AG09319 (cell line): ENCODE results near the gene ZFYVE16.
"Not testable (repeated sequence)": the region's sequence is repeated elsewhere in the genome, so short reads cannot be mapped to it uniquely, and the experiment has no call there.

ENCODE experiments used
- DNase-seq: peaks from one replicate; pipeline ENCODE4 v3.0.0-alpha.2; 2010; ENCODE audit warnings: low read depth; ENCODE audit errors: extremely low read depth
- CTCF ChIP-seq: IDR thresholded peaks from 2 replicates; pipeline ENCODE4 v1.5.1; 2011; ENCODE audit warnings: low read depth, mild to moderate bottlenecking, inconsistent platforms, low read length, moderate library complexity

The ZFYVE16 gene

GRCh38 chr5:80463269-80463668, 55.4 kb downstream of the ZFYVE16 start:
- TF ChIP-seq CTCF, result no peak
- DNase-seq, result no peak

DNA sequence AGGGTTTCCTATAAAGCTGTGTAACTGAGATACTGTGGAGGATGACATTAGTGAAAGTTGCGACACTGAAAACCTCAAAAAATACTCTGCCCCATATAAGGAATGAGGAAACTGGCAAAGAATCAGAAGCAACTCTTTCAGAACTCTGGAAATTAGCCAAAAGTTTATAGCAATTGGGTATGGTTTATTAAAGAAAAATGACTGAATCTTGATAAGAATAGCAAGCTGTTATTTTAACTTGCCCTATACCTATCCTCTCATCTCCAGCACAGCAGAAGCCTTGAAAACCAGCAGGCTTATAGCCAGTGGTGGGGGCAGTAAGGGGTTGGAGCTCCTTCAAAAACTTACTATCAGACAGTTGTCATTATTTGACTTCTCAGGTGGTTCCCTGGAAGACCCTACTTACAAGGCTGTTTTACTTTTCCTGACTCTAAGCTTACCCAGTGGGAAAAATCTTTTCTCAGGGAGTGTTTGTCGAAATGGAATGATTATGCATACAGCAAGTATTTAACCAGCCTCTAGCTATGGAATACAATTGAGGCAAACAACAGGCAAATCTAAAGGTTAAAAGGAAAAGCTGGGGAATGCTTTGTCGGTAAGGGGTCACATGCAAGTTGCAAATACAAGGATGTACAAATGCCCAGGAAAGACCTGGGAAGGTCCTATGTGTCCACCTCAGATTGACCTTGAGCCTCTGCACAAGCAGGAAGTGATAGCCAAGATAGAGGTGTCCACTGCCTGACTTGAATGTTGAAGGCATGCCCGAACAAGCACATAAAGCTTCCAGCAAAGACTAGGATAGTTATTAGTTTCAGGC, 59.0 kb downstream of the ZFYVE16 start:
- DNase-seq, result no peak
- TF ChIP-seq CTCF, result no peak

DNA sequence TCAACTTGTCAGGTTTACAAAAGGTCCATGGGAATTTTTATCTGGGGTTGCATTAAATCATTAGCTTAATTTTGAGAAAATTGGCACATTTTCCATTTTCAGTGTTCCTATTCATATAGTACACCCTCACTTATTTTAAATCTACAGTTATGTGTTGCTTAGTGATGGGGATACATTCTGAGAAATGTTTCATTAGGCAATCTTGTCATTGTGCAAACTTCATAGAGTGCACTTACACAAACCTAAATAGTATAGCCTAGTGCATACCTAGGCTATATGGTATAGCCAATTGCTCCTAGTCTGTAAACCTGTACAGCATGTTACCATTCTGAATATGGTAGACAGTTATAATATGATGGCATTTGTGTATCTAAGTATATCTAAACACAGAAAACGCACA, 60.3 kb downstream of the ZFYVE16 start:
- TF ChIP-seq CTCF, result no peak

DNA sequence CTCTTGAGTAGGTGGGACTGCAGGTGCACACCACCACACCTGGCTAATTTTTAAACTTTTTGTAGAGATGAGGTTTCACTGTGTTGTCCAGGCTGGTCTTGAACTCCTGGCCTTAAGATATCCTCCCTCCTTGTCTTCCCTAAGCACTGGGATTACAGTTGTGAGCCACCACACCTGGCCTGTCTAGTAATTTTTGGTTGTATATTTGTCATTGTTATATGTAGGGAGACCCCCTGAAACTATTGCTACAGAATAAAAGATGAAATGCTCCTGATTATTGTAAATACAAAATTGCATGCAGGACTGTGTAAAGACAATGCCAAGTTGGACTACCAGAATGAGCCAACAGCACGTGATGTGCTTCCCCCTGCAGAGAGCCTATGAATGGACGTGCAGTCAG, 62.8 kb downstream of the ZFYVE16 start:
- DNase-seq, result not testable (repeated sequence)

More for the DNA sequence above, 60.3 kb downstream of the ZFYVE16 start:
- no peak for DNase-seq

DNA sequence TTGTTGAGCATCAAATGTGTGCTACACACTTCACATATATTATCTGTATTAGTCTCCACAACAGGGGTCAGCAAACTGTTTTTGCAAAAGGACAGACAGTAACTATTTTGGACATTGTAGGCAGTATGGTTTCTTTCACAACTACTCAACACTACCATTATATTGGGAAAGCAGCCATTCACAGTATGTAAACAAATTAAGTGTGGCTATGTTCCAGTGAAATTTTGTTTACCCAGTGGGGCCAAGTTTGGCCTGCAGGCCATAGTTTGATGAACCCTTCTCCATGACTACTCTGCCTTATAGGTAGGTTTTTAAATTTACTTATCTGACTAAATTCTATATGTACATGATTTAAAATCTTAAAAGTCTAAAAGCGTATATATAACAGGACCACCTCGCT, 67.1 kb downstream of the ZFYVE16 start:
- no peak for TF ChIP-seq CTCF
- no peak for DNase-seq

GRCh38 chr5:80479713-80480112, 71.8 kb downstream of the ZFYVE16 start:
- no peak for TF ChIP-seq CTCF
- DNase-seq, result no peak

DNA sequence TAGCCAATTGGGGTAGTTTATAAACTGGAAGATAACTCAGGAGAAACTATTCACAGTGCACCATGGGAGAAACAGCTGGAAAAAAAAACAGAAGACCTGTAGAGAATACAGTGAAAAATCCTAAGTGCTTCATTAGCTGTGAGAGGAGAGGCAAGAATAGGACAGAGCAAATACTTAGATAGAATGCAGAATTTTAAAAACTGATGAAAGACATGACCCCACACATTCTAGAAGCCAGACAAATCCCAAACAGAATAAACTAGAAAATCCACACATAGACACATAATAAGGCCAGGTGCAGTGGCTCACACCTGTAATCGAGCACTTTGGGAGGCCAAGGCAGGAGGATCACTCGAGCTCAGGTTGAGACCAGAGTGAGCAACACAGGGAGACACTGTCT, 72.5 kb downstream of the ZFYVE16 start:
- no peak for TF ChIP-seq CTCF
- no peak for DNase-seq
